ENCODE measurements around the gene GNAO1.

DNA sequence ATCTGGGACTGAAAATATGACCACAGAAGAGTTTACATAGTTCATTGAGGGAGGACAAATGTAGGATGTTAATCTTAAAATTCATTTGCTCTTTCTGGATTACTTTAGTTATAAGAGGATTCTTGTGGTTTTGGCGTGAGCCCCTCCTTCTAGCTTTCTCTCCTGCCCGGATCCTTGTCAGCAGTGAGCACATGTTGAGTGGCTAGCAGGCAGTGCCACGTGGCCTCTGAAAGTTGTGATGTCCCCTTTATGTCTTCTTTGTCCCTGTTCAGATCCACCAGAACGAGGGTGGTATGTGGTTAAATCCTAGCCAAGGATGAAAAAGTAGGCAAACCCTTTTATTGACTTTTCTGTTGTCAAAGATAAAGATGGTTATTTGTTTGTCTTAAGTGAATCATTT is 83.8 kb downstream of the GNAO1 start:
- no peak for TF ChIP-seq EZH2 (IDR thresholded peaks at IDR 0.05; ENCODE audit: borderline replicate concordance, low read length)
- TF ChIP-seq, protein P1, sequence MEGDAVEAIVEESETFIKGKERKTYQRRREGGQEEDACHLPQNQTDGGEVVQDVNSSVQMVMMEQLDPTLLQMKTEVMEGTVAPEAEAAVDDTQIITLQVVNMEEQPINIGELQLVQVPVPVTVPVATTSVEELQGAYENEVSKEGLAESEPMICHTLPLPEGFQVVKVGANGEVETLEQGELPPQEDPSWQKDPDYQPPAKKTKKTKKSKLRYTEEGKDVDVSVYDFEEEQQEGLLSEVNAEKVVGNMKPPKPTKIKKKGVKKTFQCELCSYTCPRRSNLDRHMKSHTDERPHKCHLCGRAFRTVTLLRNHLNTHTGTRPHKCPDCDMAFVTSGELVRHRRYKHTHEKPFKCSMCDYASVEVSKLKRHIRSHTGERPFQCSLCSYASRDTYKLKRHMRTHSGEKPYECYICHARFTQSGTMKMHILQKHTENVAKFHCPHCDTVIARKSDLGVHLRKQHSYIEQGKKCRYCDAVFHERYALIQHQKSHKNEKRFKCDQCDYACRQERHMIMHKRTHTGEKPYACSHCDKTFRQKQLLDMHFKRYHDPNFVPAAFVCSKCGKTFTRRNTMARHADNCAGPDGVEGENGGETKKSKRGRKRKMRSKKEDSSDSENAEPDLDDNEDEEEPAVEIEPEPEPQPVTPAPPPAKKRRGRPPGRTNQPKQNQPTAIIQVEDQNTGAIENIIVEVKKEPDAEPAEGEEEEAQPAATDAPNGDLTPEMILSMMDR (conservative IDR thresholded peaks at IDR 0.05 in 1 of 2, IDR thresholded peaks at IDR 0.05 in 1 of 2; ENCODE audit: extremely low read depth in 1 of 2, insufficient read depth in 1 of 2, low read depth in 1 of 2, low read length in 2 of 2): no peak
